ENCODE results near the gene OR2A42. TPM values are rescaled to one million over a fixed set of nuclear protein-coding genes. Genes with fewer than 3 reads are reported as not detected.
"Not testable (repeated sequence)": the region's sequence is repeated elsewhere in the genome, so short reads cannot be mapped to it uniquely, and the experiment has no call there.

Gene OR2A42
- total RNA-seq, 1 experiment from 2014 or later, result not detected

DNA sequence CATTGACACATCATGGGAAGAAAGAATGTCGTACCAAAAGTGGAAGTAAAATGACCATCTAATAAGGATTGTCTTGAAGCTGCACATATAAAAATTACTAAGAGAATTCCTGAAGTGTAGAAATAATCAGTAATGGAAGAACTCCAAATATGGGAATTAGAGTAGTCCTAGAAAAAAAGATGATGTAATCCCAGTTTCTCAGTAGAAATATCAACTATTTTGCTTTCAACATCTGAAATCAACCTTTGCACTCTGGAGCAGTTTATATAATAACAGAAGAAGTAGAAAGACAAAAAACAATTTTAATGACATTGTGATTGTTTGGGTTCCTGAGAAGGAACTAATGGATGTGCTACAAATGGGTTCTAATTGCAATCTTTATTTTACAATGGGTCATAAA, 6.4 kb downstream of the OR2A42 start:
- H3K4me1 ChIP-seq; DNase-seq; H3K36me3 Mint-ChIP-seq (ENCODE audit: insufficient read depth, unreplicated experiment); CTCF ChIA-PET; H3K4me3 Mint-ChIP-seq (ENCODE audit: unreplicated experiment); H3K4me3 ChIP-seq (ENCODE audit: low read depth, low read length); BruUV-seq (replicated peaks); POLR2A ChIA-PET; H3K4me1 Mint-ChIP-seq (ENCODE audit: low read depth, unreplicated experiment); intact Hi-C loops (cut with micrococcal nuclease; ENCODE audit: unreplicated experiment); H3K27ac Mint-ChIP-seq (ENCODE audit: unreplicated experiment); H3K27me3 Mint-ChIP-seq (ENCODE audit: insufficient read depth, unreplicated experiment); H3K36me3 ChIP-seq (ENCODE audit: control insufficient read depth, insufficient read depth, low read length); H3K27me3 ChIP-seq (replicated peaks; ENCODE audit: control insufficient read depth, insufficient read depth, low read length); H3K9me3 Mint-ChIP-seq (ENCODE audit: unreplicated experiment); H3K9me3 ChIP-seq: not testable (repeated sequence)

DNA sequence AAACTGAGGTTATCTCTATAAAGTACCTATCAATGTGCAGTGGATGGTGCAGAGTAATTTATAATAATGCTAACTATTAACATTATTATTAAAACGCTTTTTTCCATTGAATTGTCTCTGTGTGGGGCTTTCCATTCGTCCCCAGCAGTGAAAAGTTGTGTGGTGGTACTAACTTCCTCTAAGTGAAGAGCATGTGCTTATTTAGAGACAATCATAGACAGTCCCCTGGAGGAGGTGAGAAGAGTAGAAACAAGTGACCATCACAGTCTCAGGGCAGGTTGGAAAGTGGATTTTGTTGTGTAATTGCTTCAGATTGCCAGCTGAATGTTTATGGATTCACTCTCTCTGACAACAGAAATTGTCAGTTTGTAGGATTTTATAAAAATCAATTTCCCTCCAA, 8.4 kb downstream of the OR2A42 start:
- H3K4me3 ChIP-seq (ENCODE audit: low read depth, low read length); H3K27me3 ChIP-seq (replicated peaks; ENCODE audit: control insufficient read depth, insufficient read depth, low read length); H3K9me3 Mint-ChIP-seq (ENCODE audit: unreplicated experiment); H3K27ac Mint-ChIP-seq (ENCODE audit: unreplicated experiment); intact Hi-C loops (cut with micrococcal nuclease; ENCODE audit: unreplicated experiment); BruUV-seq (replicated peaks); H3K36me3 Mint-ChIP-seq (ENCODE audit: insufficient read depth, unreplicated experiment); H3K27me3 Mint-ChIP-seq (ENCODE audit: insufficient read depth, unreplicated experiment); H3K9me3 ChIP-seq; DNase-seq; POLR2A ChIA-PET; H3K4me1 Mint-ChIP-seq (ENCODE audit: low read depth, unreplicated experiment); H3K36me3 ChIP-seq (ENCODE audit: control insufficient read depth, insufficient read depth, low read length); CTCF ChIA-PET; H3K4me3 Mint-ChIP-seq (ENCODE audit: unreplicated experiment); H3K4me1 ChIP-seq: not testable (repeated sequence)

DNA sequence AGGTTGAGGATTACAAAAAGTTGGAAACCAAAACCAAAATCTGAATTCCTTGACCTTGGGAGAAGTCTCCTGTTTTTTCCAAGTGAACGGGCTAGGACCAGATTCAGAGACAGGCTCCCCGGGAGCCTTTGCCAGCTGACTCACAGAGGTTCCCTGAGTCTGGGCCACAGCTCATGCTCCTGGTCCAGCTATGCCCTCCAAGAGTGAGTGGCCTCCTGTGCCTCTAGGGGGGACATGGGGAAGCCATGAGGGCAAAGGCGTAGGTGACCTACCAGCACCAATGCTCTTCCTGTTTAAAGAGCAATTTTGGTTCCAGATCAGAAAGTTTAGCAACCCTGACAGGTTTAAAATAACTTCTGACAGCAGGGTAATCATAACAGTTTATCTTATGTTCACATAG, 10.6 kb downstream of the OR2A42 start:
- BruUV-seq (replicated peaks), result not testable (repeated sequence)

DNA sequence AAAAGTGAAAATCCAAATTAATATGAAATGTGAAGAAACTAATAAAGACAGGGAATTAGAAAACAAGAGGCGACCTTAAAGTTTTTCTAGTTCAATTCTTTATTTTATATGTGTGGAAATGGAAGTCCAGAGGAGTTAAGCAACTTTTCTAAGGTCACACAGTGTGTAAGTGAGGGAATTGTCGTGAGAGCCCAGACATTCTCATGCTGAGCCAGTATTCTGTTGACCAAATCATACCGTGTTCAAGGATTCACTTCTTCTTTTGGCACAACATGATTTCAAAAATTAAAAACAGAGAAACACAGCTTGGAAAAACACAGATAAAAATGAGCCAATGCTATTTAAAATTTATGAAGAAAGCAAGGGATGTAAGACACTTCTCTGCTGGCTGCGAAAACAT, 12.5 kb downstream of the OR2A42 start:
- H3K4me1 Mint-ChIP-seq (ENCODE audit: low read depth, unreplicated experiment); CTCF ChIA-PET; H3K4me3 Mint-ChIP-seq (ENCODE audit: unreplicated experiment); H3K27ac Mint-ChIP-seq (ENCODE audit: unreplicated experiment); H3K27me3 ChIP-seq (replicated peaks; ENCODE audit: control insufficient read depth, insufficient read depth, low read length); H3K9me3 ChIP-seq; intact Hi-C loops (cut with micrococcal nuclease; ENCODE audit: unreplicated experiment); H3K36me3 Mint-ChIP-seq (ENCODE audit: insufficient read depth, unreplicated experiment); H3K27me3 Mint-ChIP-seq (ENCODE audit: insufficient read depth, unreplicated experiment); DNase-seq; H3K36me3 ChIP-seq (ENCODE audit: control insufficient read depth, insufficient read depth, low read length); BruUV-seq (replicated peaks); H3K9me3 Mint-ChIP-seq (ENCODE audit: unreplicated experiment); H3K4me3 ChIP-seq (ENCODE audit: low read depth, low read length); H3K4me1 ChIP-seq; POLR2A ChIA-PET: not testable (repeated sequence)

More for the DNA sequence above, 10.6 kb downstream of the OR2A42 start:
- H3K27me3 Mint-ChIP-seq (ENCODE audit: insufficient read depth, unreplicated experiment); H3K36me3 ChIP-seq (ENCODE audit: control insufficient read depth, insufficient read depth, low read length); H3K36me3 Mint-ChIP-seq (ENCODE audit: insufficient read depth, unreplicated experiment); DNase-seq; intact Hi-C loops (cut with micrococcal nuclease; ENCODE audit: unreplicated experiment); H3K27me3 ChIP-seq (replicated peaks; ENCODE audit: control insufficient read depth, insufficient read depth, low read length); H3K4me1 Mint-ChIP-seq (ENCODE audit: low read depth, unreplicated experiment); H3K4me1 ChIP-seq; POLR2A ChIA-PET; H3K9me3 Mint-ChIP-seq (ENCODE audit: unreplicated experiment); H3K4me3 Mint-ChIP-seq (ENCODE audit: unreplicated experiment); CTCF ChIA-PET; H3K4me3 ChIP-seq (ENCODE audit: low read depth, low read length); H3K9me3 ChIP-seq; H3K27ac Mint-ChIP-seq (ENCODE audit: unreplicated experiment): not testable (repeated sequence)

DNA sequence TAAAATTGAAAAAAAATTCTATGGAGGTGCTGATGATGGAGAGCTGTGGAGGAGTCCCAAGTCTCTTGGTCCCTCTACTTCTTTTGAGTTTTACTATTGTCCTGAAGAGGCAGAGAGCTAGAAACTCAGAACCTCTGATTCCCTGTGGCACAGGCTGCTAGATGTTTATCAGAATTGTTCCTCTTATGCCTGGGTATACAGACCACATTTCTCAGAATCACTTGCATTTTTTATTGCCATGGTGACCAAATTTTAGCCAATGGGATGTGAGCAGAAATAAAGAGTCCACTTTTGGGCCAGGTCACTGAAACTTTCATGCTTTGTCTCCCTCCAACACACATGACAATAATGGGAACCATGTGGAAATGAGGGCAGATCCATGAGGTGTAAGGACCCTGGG, 15.7 kb downstream of the OR2A42 start:
- intact Hi-C loops (cut with micrococcal nuclease; ENCODE audit: unreplicated experiment); H3K27me3 Mint-ChIP-seq (ENCODE audit: insufficient read depth, unreplicated experiment); POLR2A ChIA-PET; CTCF ChIA-PET; DNase-seq; BruUV-seq (replicated peaks); H3K9me3 Mint-ChIP-seq (ENCODE audit: unreplicated experiment); H3K4me3 ChIP-seq (ENCODE audit: low read depth, low read length); H3K4me3 Mint-ChIP-seq (ENCODE audit: unreplicated experiment); H3K27ac Mint-ChIP-seq (ENCODE audit: unreplicated experiment); H3K36me3 Mint-ChIP-seq (ENCODE audit: insufficient read depth, unreplicated experiment); H3K4me1 Mint-ChIP-seq (ENCODE audit: low read depth, unreplicated experiment); H3K36me3 ChIP-seq (ENCODE audit: control insufficient read depth, insufficient read depth, low read length); H3K4me1 ChIP-seq; H3K9me3 ChIP-seq; H3K27me3 ChIP-seq (replicated peaks; ENCODE audit: control insufficient read depth, insufficient read depth, low read length): not testable (repeated sequence)

DNA sequence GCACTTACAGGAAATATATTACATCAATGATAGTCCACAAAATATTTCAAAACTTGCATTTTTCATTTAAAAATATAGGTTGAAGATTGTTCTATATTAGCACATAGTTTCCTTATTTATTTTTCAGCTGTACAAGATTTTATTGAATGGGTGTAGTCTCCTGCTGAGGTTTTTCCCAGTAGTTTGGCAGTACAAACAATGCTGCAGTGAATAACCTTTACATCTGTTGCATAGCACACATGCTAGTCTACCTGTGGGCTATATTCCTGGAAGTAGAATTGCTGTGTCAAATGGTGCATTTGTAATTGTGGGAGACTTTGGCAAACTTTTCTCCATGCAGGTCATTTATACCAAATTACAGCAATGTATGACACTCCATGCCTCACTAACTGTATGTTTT, 18.9 kb downstream of the OR2A42 start:
- H3K27ac Mint-ChIP-seq (ENCODE audit: unreplicated experiment); DNase-seq; H3K27me3 ChIP-seq (replicated peaks; ENCODE audit: control insufficient read depth, insufficient read depth, low read length); H3K9me3 ChIP-seq; H3K9me3 Mint-ChIP-seq (ENCODE audit: unreplicated experiment); H3K4me3 Mint-ChIP-seq (ENCODE audit: unreplicated experiment); BruUV-seq (replicated peaks); H3K4me1 Mint-ChIP-seq (ENCODE audit: low read depth, unreplicated experiment); H3K36me3 Mint-ChIP-seq (ENCODE audit: insufficient read depth, unreplicated experiment); H3K4me3 ChIP-seq (ENCODE audit: low read depth, low read length); CTCF ChIA-PET; H3K4me1 ChIP-seq; POLR2A ChIA-PET; H3K36me3 ChIP-seq (ENCODE audit: control insufficient read depth, insufficient read depth, low read length); H3K27me3 Mint-ChIP-seq (ENCODE audit: insufficient read depth, unreplicated experiment); intact Hi-C loops (cut with micrococcal nuclease; ENCODE audit: unreplicated experiment): not testable (repeated sequence)

DNA sequence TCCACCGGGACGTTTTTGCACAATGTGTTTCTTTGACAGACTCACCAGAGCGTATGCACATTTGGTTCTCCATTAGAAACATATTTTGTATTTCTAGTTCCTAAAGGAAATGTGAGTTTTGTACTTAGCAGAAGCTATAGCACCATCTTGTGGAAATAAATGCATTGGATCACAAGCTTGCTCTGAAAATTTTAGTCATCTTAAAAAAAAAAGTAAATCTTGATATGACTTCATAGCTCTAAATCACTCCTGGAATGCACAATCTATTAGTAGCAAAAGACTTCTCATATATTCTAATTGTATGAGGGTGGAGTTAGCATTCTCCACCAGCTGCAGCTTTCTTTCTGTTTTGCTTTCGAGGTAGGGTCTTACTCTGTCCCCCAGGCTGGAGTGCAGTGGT, 20.3 kb downstream of the OR2A42 start:
- DNase-seq; H3K4me3 Mint-ChIP-seq (ENCODE audit: unreplicated experiment); CTCF ChIA-PET; H3K9me3 Mint-ChIP-seq (ENCODE audit: unreplicated experiment); H3K36me3 ChIP-seq (ENCODE audit: control insufficient read depth, insufficient read depth, low read length); H3K27me3 Mint-ChIP-seq (ENCODE audit: insufficient read depth, unreplicated experiment); intact Hi-C loops (cut with micrococcal nuclease; ENCODE audit: unreplicated experiment); H3K36me3 Mint-ChIP-seq (ENCODE audit: insufficient read depth, unreplicated experiment); BruUV-seq (replicated peaks); H3K27ac Mint-ChIP-seq (ENCODE audit: unreplicated experiment); H3K4me1 Mint-ChIP-seq (ENCODE audit: low read depth, unreplicated experiment); H3K4me3 ChIP-seq (ENCODE audit: low read depth, low read length); POLR2A ChIA-PET; H3K9me3 ChIP-seq; H3K27me3 ChIP-seq (replicated peaks; ENCODE audit: control insufficient read depth, insufficient read depth, low read length); H3K4me1 ChIP-seq: not testable (repeated sequence)
